H1 (cell line): ENCODE results near the gene RGS6. TPM values are rescaled to one million over a fixed set of nuclear protein-coding genes. Genes with fewer than 3 reads are reported as not detected.

Experiments used
- CTCF ChIA-PET: fragments of 300-600 bp; sonication (Branson Sonifier 250); formaldehyde crosslinking; loops from one replicate; lab custom pipeline; 2021; ENCODE audit not compliant: partially characterized antibody; lab: Charles Lee
- POLR2A ChIA-PET: fragments of 300-600 bp; sonication (Branson Sonifier 250); formaldehyde crosslinking; loops from one replicate; lab custom pipeline; 2021; ENCODE audit warnings: inconsistent platforms; ENCODE audit not compliant: partially characterized antibody; lab: Charles Lee
- DNase-seq, 2 experiments: peaks; one replicate each; pipeline versions ENCODE4 v3.0.0 to v3.0.0-alpha.2; 2010 to 2022; ENCODE audit warnings: low spot score in 2 of 2, low read depth in 1 of 2, mixed read lengths in 1 of 2
- FAIRE-seq: peaks from 2 replicates; lab custom pipeline; 2011; peaks lifted over from hg19 to GRCh38; lab: Jason Lieb, UNC
- H2AFZ ChIP-seq: 2 replicates; pipeline ENCODE4 v1.8.1; 2012; ENCODE audit warnings: low read length, inconsistent platforms
- H2AK5ac ChIP-seq: 2 replicates; pipeline ENCODE4 v1.6.1; 2013; ENCODE audit warnings: low read depth, low read length
- H2BK120ac ChIP-seq: replicated peaks from 2 replicates; pipeline ENCODE3; 2013; ENCODE audit warnings: low read depth, low read length, inconsistent platforms
- H2BK12ac ChIP-seq: 2 replicates; pipeline ENCODE4 v1.6.1; 2013; ENCODE audit warnings: low read depth, low read length
- H2BK15ac ChIP-seq: 2 replicates; pipeline ENCODE4 v1.6.1; 2013; ENCODE audit warnings: low read length
- H2BK20ac ChIP-seq: 2 replicates; pipeline ENCODE4 v1.6.1; 2013; ENCODE audit warnings: low read length
- H2BK5ac ChIP-seq: 2 replicates; pipeline ENCODE4 v1.6.1; 2013; ENCODE audit warnings: low read depth, low read length
- H3K14ac ChIP-seq: 2 replicates; pipeline ENCODE4 v1.6.1; 2013; ENCODE audit warnings: inconsistent platforms; ENCODE audit not compliant: insufficient read length
- H3K18ac ChIP-seq: 2 replicates; pipeline ENCODE4 v1.6.1; 2013; ENCODE audit warnings: low read length; ENCODE audit errors: extremely low read depth
- H3K23ac ChIP-seq: 2 replicates; pipeline ENCODE4 v1.6.1; 2013; ENCODE audit warnings: inconsistent platforms; ENCODE audit not compliant: insufficient read length
- H3K23me2 ChIP-seq: 2 replicates; pipeline ENCODE4 v1.6.1; 2013; ENCODE audit warnings: low read depth, low read length
- H3K27ac ChIP-seq: 2 replicates; pipeline ENCODE4 v1.6.1; 2011; ENCODE audit warnings: low read depth, low read length, inconsistent platforms
- H3K27me3 ChIP-seq, 4 experiments: replicated peaks in 1 of 4; 1 replicate in 1 of 4; 2 replicates in 3 of 4; pipeline versions ENCODE4 v1.6.1 to v1.8.1; 2011 to 2013; ENCODE audit warnings: low read length in 3 of 4, mild to moderate bottlenecking in 3 of 4, inconsistent platforms in 2 of 4, mixed read lengths in 2 of 4, moderate library complexity in 1 of 4; ENCODE audit not compliant: control insufficient read depth in 3 of 4, insufficient read depth in 3 of 4; ENCODE audit errors: extremely low read depth in 1 of 4
- H3K36me3 ChIP-seq, 4 experiments: 2 replicates each; pipeline versions ENCODE4 v1.6.1 to v1.8.1; 2011 to 2013; ENCODE audit warnings: mild to moderate bottlenecking in 4 of 4, low read length in 3 of 4, moderate library complexity in 2 of 4, control low read depth in 1 of 4, inconsistent platforms in 1 of 4; ENCODE audit not compliant: insufficient read depth in 4 of 4, control insufficient read depth in 2 of 4
- H3K4ac ChIP-seq: replicated peaks from 2 replicates; pipeline ENCODE3; 2013; ENCODE audit warnings: low read length, low read depth, mixed read lengths, inconsistent platforms; ENCODE audit not compliant: insufficient read length
- H3K4me1 ChIP-seq, 4 experiments: replicated peaks in 1 of 4; 1 replicate in 1 of 4; 2 replicates in 3 of 4; pipeline versions ENCODE4 v1.6.1 to v1.8.1; 2011 to 2013; ENCODE audit warnings: low read length in 3 of 4, inconsistent platforms in 2 of 4, mixed read lengths in 1 of 4; ENCODE audit not compliant: insufficient read depth in 4 of 4, control insufficient read depth in 3 of 4
- H3K4me2 ChIP-seq, 2 experiments: 2 replicates each; pipeline versions ENCODE4 v1.6.1 to v1.8.1; 2011 to 2013; ENCODE audit warnings: low read depth in 2 of 2, low read length in 2 of 2, control low read depth in 1 of 2, inconsistent platforms in 1 of 2, mild to moderate bottlenecking in 1 of 2; ENCODE audit not compliant: insufficient read depth in 1 of 2
- H3K4me3 ChIP-seq, 4 experiments: fragments of 200-600, 300-600 bp in 1 of 4; sonication (generic), shearing (Covaris generic), sonication (Bioruptor Twin) in 1 of 4; 2 replicates each; pipeline versions ENCODE4 v1.5.1 to v1.8.1; 2011 to 2016; ENCODE audit warnings: low read length in 4 of 4, low read depth in 3 of 4, control low read depth in 2 of 4, inconsistent platforms in 2 of 4, mild to moderate bottlenecking in 2 of 4, mixed read lengths in 1 of 4, moderate library complexity in 1 of 4; ENCODE audit not compliant: insufficient read depth in 2 of 4; ENCODE audit errors: extremely low read depth in 1 of 4
- H3K56ac ChIP-seq: replicated peaks from 2 replicates; pipeline ENCODE3; 2013; ENCODE audit warnings: low read depth, mild to moderate bottlenecking, mixed read lengths, low read length, inconsistent platforms; ENCODE audit not compliant: insufficient read length
- H3K79me1 ChIP-seq: 2 replicates; pipeline ENCODE4 v1.6.1; 2013; ENCODE audit warnings: low read depth, low read length, control low read depth
- H3K79me2 ChIP-seq, 2 experiments: 2 replicates each; pipeline versions ENCODE4 v1.6.1 to v1.8.1; 2012 to 2013; ENCODE audit warnings: low read length in 2 of 2, mild to moderate bottlenecking in 2 of 2, inconsistent platforms in 1 of 2; ENCODE audit not compliant: insufficient read depth in 2 of 2, control insufficient read depth in 1 of 2
- H3K9ac ChIP-seq, 4 experiments: replicated peaks in 1 of 4; 1 replicate in 1 of 4; 2 replicates in 3 of 4; pipeline versions ENCODE4 v1.6.1 to v1.8.1; 2011 to 2013; ENCODE audit warnings: low read depth in 3 of 4, low read length in 3 of 4, control low read depth in 2 of 4, mild to moderate bottlenecking in 2 of 4, moderate library complexity in 2 of 4, inconsistent platforms in 1 of 4; ENCODE audit errors: extremely low read depth in 1 of 4
- H3K9me3 ChIP-seq, 2 experiments: 2 replicates each; pipeline versions ENCODE4 v1.6.1 to v1.8.1; 2012 to 2013; ENCODE audit warnings: mild to moderate bottlenecking in 2 of 2, moderate library complexity in 2 of 2, control low read depth in 1 of 2, inconsistent platforms in 1 of 2, low read depth in 1 of 2, low read length in 1 of 2, mixed read lengths in 1 of 2; ENCODE audit not compliant: insufficient read depth in 2 of 2
- H4K20me1 ChIP-seq, 2 experiments: replicated peaks in 1 of 2; 2 replicates each; pipeline versions ENCODE3 to v1.8.1; 2011 to 2013; ENCODE audit warnings: inconsistent platforms in 2 of 2, low read length in 2 of 2, mild to moderate bottlenecking in 1 of 2; ENCODE audit not compliant: insufficient read depth in 2 of 2, control insufficient read depth in 1 of 2
- H4K5ac ChIP-seq: 2 replicates; pipeline ENCODE4 v1.6.1; 2013; ENCODE audit warnings: low read length, low read depth, mixed read lengths, inconsistent platforms; ENCODE audit not compliant: insufficient read length
- H4K8ac ChIP-seq: 2 replicates; pipeline ENCODE4 v1.8.0; 2013; ENCODE audit warnings: mild to moderate bottlenecking, moderate library complexity, low read length, inconsistent platforms; ENCODE audit not compliant: insufficient read depth; ENCODE audit errors: extremely low read depth
- H4K91ac ChIP-seq: replicated peaks from 2 replicates; pipeline ENCODE3; 2013; ENCODE audit warnings: low read length, mixed read lengths, inconsistent platforms; ENCODE audit not compliant: insufficient read length
- EGR1 ChIP-seq: IDR thresholded peaks from 2 replicates; pipeline ENCODE4 v1.6.1; 2011; ENCODE audit warnings: low read depth, low read length, borderline replicate concordance
- KDM1A ChIP-seq: fragments of 200-600, 300-600 bp; sonication (generic); IDR thresholded peaks from 2 replicates; pipeline ENCODE4 v1.7.1; 2016; ENCODE audit warnings: mild to moderate bottlenecking, low read length, borderline replicate concordance
- POU5F1 ChIP-seq: IDR thresholded peaks from 2 replicates; pipeline ENCODE4 v1.6.1; 2011; ENCODE audit warnings: low read depth, mild to moderate bottlenecking, low read length, moderate library complexity
- RXRA ChIP-seq: IDR thresholded peaks from 2 replicates; pipeline ENCODE4 v1.6.1; 2011; ENCODE audit warnings: low read depth, mild to moderate bottlenecking, low read length, moderate library complexity; ENCODE audit not compliant: insufficient read depth
- SP1 ChIP-seq: IDR thresholded peaks from 2 replicates; pipeline ENCODE4 v1.6.1; 2011; ENCODE audit warnings: low read depth, low read length
- SRF ChIP-seq: IDR thresholded peaks from 2 replicates; pipeline ENCODE4 v1.6.1; 2011; ENCODE audit warnings: mild to moderate bottlenecking, low read depth, low read length, moderate library complexity
- SUZ12 ChIP-seq: fragments of 200-600 bp; sonication (generic); IDR thresholded peaks from 2 replicates; pipeline ENCODE4 v1.6.1; 2012; ENCODE audit warnings: mild to moderate bottlenecking, inconsistent platforms, low read length, moderate library complexity, mixed read lengths
- YY1 ChIP-seq: IDR thresholded peaks from 2 replicates; pipeline ENCODE4 v1.6.1; 2011; ENCODE audit warnings: low read depth, mild to moderate bottlenecking, low read length
- polyA plus RNA-seq, 7 experiments: library from polyadenylated mRNA; depleted of rRNA in 3 of 7; stranded (reverse) in 5 of 7; unstranded in 2 of 7; fragments of >200 nt in 5 of 7; fragments of 200-250 nt in 2 of 7; gene quantifications; 1 replicate in 5 of 7; 2 replicates in 1 of 7; 4 replicates in 1 of 7; pipeline versions ENCODE4 v1.2.1 to v1.2.3, GENCODE V29; 2011 to 2013; ENCODE audit warnings: missing spikeins in 2 of 7, mixed read lengths in 2 of 7
- total RNA-seq: library from RNA; stranded (reverse); fragmentation: NEBNext Ultra II Directional; extraction: Animal tissue kit (Norgen Biotek cat#: 25700); gene quantifications from 2 replicates; pipeline ENCODE4 v1.2.1, GENCODE V29; 2021
- TF ChIP-seq, protein P1 (sequence below): IDR thresholded peaks from 2 replicates; pipeline ENCODE4 v1.6.1; 2012; ENCODE audit warnings: low read length, inconsistent platforms
- TF ChIP-seq, protein P2 (sequence below): IDR thresholded peaks from 2 replicates; pipeline ENCODE4 v1.6.1; 2011; ENCODE audit warnings: low read depth, mild to moderate bottlenecking, low read length; ENCODE audit not compliant: insufficient read depth

The RGS6 gene
- total and polyA plus RNA-seq, 2 of the 8 experiments (the other 6 are each of a cell fraction or from before 2014, with no cell fraction given): 0.26 to 1.1 TPM

DNA sequence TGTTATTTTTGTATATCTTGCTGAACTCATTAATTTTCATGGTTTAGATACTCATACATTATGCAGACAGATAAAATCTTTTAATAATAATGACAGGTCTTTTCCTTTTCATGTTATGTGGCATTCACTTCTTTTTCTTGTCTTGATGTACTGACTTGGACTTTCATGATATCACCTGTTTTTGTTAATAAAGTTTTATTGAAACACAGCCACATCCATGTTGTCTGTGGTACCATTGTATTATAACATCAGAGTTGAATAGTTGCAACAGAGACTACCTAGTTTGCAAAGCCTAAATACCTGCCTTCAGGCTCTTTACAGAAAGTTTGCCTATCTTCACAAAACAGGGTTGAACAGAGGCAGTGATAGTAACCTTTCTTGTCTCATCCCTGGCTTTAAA lies 85.1 kb downstream of the RGS6 start:
- no peak overlapping the region for H4K5ac ChIP-seq
- H2BK12ac ChIP-seq: no peak overlapping the region
- H3K56ac ChIP-seq: no peak overlapping the region
- H4K91ac ChIP-seq: no peak overlapping the region
- H3K18ac ChIP-seq: no peak overlapping the region
- no peak overlapping the region for H3K4me2 ChIP-seq
- FAIRE-seq (no peak), DNase-seq (no peak)
- no peak overlapping the region for H2BK15ac ChIP-seq
- no peak overlapping the region for H3K27ac ChIP-seq
- no peaks in the 10 kb centered on the region for H3K79me2 ChIP-seq
- no peak overlapping the region for H4K8ac ChIP-seq
- H3K4me1 ChIP-seq: no peaks in the 10 kb centered on the region
- no peak overlapping the region for H3K4me3 ChIP-seq
- H2BK5ac ChIP-seq: no peak overlapping the region
- H3K4ac ChIP-seq: no peak overlapping the region
- no peak overlapping the region for H3K14ac ChIP-seq
- H2AFZ ChIP-seq: no peak overlapping the region
- no peaks in the 10 kb centered on the region for H4K20me1 ChIP-seq
- no peak overlapping the region for H2AK5ac ChIP-seq
- POLR2A ChIA-PET: interaction anchor here (0.6 kb wide), 1 partner anchor 24 kb away, joined by 3 read pairs; no protein-coding TSS in a partner anchor
- no peak overlapping the region for H2BK120ac ChIP-seq
- CTCF ChIA-PET: interaction anchor here (0.7 to 1.3 kb wide), 2 partner anchors 85 to 137 kb away, joined by 3 read pairs; partner anchors contain the start of gene RGS6
- no peak overlapping the region for H3K9ac ChIP-seq
- H3K36me3 ChIP-seq: no peaks in the 10 kb centered on the region
- no peaks in the 10 kb centered on the region for H3K9me3 ChIP-seq
- H3K79me1 ChIP-seq: no peaks in the 10 kb centered on the region
- H3K27me3 ChIP-seq: no peaks in the 10 kb centered on the region
- TF ChIP-seq EGR1: no peak
- TF ChIP-seq KDM1A: no peak
- no peak for TF ChIP-seq YY1
- no peak for TF ChIP-seq SUZ12
- TF ChIP-seq, protein P1, sequence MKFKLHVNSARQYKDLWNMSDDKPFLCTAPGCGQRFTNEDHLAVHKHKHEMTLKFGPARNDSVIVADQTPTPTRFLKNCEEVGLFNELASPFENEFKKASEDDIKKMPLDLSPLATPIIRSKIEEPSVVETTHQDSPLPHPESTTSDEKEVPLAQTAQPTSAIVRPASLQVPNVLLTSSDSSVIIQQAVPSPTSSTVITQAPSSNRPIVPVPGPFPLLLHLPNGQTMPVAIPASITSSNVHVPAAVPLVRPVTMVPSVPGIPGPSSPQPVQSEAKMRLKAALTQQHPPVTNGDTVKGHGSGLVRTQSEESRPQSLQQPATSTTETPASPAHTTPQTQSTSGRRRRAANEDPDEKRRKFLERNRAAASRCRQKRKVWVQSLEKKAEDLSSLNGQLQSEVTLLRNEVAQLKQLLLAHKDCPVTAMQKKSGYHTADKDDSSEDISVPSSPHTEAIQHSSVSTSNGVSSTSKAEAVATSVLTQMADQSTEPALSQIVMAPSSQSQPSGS: no peak
- no peak for TF ChIP-seq POU5F1
- no peak for TF ChIP-seq RXRA
- TF ChIP-seq, protein P2, sequence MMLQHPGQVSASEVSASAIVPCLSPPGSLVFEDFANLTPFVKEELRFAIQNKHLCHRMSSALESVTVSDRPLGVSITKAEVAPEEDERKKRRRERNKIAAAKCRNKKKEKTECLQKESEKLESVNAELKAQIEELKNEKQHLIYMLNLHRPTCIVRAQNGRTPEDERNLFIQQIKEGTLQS: no peak
- TF ChIP-seq SP1: no peak
- TF ChIP-seq SRF: no peak
- H3K23ac ChIP-seq: no peak overlapping the region
- H3K23me2 ChIP-seq: no peaks in the 10 kb centered on the region
- no peak overlapping the region for H2BK20ac ChIP-seq
